DOHH2 (cell line): ENCODE data around the gene ITGB1BP2.

ENCODE experiments used
- EZH2phosphoT487 ChIP-seq: fragments of 200-600 bp; sonication (generic); IDR thresholded peaks from 2 replicates; pipeline ENCODE4 v1.6.1; 2017; ENCODE audit warnings: borderline replicate concordance, mild to moderate bottlenecking, antibody characterized with exemption, low read length, moderate library complexity, mixed read lengths
- TF ChIP-seq, protein P1 (sequence below): fragments of 200-600 bp; sonication (generic); IDR thresholded peaks from one replicate; pipeline ENCODE4 v1.5.1; 2014; ENCODE audit warnings: antibody characterized with exemption, mild to moderate bottlenecking, low read depth, low read length; ENCODE audit not compliant: poor library complexity, severe bottlenecking

DNA sequence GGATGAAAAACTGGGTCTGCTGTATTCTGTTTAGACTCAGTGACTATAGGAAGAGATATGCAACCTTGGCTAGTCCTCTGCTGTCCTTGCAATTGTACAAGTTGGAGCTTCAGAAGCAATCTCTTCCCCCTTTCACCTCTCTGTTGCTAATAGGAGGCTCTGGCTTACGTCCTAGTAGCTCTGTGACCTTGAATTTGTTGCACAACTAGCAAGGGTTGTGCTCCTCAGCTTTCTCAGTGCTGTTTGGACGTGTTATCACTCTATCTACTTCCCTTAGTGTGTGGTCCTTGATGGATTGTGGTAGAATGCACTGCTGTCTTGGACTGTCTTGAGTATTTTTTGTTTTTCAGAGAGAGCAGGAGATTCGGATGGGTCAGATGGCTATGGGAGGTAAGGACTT lies 3.4 kb upstream of the ITGB1BP2 start:
- TF ChIP-seq, protein P1, sequence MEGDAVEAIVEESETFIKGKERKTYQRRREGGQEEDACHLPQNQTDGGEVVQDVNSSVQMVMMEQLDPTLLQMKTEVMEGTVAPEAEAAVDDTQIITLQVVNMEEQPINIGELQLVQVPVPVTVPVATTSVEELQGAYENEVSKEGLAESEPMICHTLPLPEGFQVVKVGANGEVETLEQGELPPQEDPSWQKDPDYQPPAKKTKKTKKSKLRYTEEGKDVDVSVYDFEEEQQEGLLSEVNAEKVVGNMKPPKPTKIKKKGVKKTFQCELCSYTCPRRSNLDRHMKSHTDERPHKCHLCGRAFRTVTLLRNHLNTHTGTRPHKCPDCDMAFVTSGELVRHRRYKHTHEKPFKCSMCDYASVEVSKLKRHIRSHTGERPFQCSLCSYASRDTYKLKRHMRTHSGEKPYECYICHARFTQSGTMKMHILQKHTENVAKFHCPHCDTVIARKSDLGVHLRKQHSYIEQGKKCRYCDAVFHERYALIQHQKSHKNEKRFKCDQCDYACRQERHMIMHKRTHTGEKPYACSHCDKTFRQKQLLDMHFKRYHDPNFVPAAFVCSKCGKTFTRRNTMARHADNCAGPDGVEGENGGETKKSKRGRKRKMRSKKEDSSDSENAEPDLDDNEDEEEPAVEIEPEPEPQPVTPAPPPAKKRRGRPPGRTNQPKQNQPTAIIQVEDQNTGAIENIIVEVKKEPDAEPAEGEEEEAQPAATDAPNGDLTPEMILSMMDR: no peak
- no peak for TF ChIP-seq EZH2phosphoT487
